ENCODE data around the gene AMD1.
A peak's percentile ranks its signal among the peaks of the same experiment; 100 is the strongest.
"Not testable (repeated sequence)": the region's sequence is repeated elsewhere in the genome, so short reads cannot be mapped to it uniquely, and the experiment has no call there.

The AMD1 gene

DNA sequence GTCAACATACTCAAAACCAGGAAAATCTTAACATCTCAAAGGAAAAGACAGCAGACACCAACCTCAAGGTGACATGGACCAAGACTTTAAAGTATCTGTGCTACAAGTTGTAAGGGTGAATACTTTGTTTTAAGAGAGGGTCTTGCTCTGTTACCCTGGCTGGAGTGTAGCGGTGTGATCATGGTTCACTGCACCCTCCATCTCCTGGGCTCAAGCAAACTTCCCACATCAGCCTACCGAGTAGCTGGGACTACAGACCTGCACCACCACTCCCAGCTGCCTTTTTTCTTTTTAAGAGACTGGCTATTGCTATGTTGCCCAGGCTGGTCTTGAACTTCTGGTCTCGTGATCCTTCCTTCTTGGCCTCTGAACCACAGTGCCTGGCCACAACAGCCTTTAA is 9.7 kb downstream of the AMD1 start:
- Mint-ChIP-seq H3K27me3 (no peaks in the 10 kb centered on the region), H3K27ac (peak overlapping the region; percentile 79), H3K36me3 (peaks cover 5 to 28% of the 10 kb centered on the region in 2 donors), H3K9me3 (no peaks in the 10 kb centered on the region), H3K4me3 (peak overlapping the region in 1 of 2 donors; percentile 39), H3K4me1 (peaks cover 32 to 76% of the 10 kb centered on the region in 2 donors)
- DNase-seq (no peak), ATAC-seq (replicated peaks) (no peak)

DNA sequence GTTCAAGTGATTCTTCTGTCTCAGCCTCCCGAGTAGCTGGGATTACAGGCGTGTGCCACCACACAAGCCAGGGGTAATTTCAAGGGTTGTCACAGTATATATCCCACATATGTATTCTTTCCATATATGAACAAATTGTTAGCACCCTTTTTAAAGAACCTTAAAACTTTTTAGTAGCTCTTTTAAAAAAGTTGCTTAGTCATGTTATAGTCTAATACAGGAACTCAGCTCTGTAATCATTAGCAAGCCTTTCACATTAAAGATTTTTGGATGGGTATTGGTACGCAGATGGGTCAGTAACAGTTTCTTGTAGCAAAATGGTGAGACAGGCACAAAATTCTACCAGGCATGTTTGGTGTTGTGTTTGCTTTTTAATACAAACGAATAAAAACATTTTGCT is 10.9 kb downstream of the AMD1 start:
- DNase-seq (no peak), ATAC-seq (replicated peaks) (no peak)
- Mint-ChIP-seq H3K27ac (no peak overlapping the region), H3K36me3 (peaks cover 5 to 24% of the 10 kb centered on the region in 2 donors), H3K4me1 (peaks cover 21 to 64% of the 10 kb centered on the region in 2 donors), H3K4me3 (no peak overlapping the region), H3K9me3 (no peaks in the 10 kb centered on the region), H3K27me3 (no peaks in the 10 kb centered on the region)

DNA sequence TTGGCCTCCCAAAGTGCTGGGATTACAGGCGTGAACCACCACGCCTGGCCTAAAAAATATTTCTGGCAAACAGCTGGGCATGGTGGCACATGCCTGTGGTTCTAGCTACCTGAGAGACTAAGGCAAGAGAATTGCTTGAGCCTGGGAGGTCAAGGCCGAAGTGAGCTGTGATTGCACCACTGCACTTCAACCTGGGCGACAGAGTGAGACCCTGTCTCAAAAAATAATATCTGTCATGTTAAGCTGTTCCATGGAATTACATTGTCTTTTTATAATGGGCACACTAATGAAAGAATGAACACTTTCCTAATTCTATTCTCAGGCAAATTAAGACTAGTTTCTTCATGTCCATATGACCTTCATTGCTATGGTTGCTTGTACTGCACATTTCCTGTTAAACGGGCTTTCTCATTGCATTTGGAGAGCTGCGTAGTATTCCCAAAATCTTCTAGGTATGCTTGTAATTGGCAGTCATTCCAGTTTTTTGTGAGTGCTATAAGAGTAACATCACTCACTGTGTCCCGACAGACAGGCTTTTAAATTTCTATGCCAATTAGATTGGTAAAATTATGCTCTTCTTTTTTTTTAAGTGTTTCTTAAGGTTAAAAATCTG is 12.1 kb downstream of the AMD1 start:
- H3K4me1 Mint-ChIP-seq = peaks cover 19 to 54% of the 10 kb centered on the region in 2 donors
- no peaks in the 10 kb centered on the region for H3K27me3 Mint-ChIP-seq
- H3K27ac Mint-ChIP-seq = no peak overlapping the region
- peaks cover 4 to 21% of the 10 kb centered on the region in 2 donors for H3K36me3 Mint-ChIP-seq
- H3K9me3 Mint-ChIP-seq = no peaks in the 10 kb centered on the region
- DNase-seq (no peak), ATAC-seq (replicated peaks) (no peak)
- no peak overlapping the region for H3K4me3 Mint-ChIP-seq

DNA sequence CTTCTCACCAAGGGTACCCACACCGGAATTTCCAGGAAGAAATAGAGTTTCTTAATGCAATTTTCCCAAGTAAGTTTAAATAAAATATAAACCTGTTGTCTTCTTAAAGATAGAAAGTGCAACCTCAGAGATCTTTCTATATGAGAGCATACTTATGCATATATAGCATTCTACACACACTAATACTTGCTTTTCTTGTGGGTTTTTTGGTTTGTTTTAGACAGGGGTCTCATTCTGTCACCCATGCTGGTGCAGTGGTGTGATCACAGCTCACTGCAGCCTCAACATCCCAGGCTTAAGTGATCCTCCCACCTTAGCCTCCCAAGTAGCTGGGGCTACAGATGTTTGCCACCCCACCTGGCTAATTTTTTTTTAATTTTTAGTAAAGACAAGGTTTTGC is 15.7 kb downstream of the AMD1 start:
- Mint-ChIP-seq H3K36me3 (peaks cover 8 to 31% of the 10 kb centered on the region in 2 donors), H3K27me3 (no peaks in the 10 kb centered on the region)

DNA sequence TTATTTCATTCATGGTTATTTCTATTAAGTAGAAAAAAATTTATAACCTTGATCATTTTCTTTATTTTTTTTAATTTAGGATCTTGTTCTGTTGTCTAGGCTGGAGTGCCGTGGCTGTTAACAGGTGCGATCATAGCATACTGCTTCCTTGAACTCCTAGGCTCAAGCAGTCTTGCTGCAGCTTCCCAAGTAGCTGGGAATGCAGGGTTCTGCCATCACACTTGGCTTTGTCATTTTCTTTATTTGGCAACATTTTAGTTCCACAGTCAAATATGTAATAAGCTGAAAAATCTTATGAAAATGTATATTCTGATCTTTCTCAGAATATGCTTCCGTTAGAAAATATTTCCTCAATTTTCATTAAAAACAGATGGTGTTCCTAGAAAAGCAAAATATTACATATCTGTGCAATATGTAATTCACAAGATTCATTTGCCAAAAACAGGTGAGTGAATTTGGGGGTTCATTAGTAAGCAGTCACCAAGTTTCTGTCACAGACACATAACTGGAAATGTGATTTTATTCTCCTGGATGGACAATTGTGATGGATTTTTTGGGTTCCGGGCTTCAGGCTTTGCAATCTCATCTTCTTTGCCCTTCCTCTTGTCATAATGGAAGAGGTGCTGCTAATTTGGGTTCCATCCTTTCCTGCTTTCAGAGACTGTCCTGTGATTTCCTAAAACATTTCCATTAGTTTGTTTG is 21.5 kb downstream of the AMD1 start:
- Mint-ChIP-seq H3K27me3 (no peaks in the 10 kb centered on the region), H3K9me3 (no peaks in the 10 kb centered on the region), H3K36me3 (peaks cover 33 to 53% of the 10 kb centered on the region in 2 donors), H3K4me1 (peaks cover 3 to 13% of the 10 kb centered on the region in 2 donors), H3K4me3 (no peak overlapping the region), H3K27ac (no peak overlapping the region)
- DNase-seq (no peak), ATAC-seq (replicated peaks) (no peak)

More for the DNA sequence above, 15.7 kb downstream of the AMD1 start:
- ATAC-seq (replicated peaks) (no peak), DNase-seq (no peak)
- H3K27ac Mint-ChIP-seq = no peak overlapping the region
- peaks cover 3 to 20% of the 10 kb centered on the region in 2 donors for H3K4me1 Mint-ChIP-seq
- no peaks in the 10 kb centered on the region for H3K9me3 Mint-ChIP-seq
- no peak overlapping the region for H3K4me3 Mint-ChIP-seq

DNA sequence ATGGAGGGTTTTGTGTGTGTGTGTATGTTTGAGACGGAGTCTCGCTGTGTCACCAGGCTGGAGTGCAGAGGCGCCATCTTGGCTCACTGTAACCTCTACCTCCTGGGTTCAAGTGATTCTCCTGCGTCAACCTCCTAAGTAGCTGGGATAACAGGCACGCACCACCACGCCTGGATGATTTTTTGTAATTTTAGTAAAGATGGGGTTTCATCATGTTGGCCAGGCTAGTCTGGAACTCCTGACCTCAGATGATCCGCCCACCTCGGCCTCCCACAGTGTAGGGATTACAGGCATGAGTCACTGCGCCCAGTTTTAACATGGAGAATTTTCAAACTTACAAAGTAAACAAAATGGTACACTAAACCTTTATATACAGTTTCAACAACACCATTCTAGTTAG is 22.8 kb downstream of the AMD1 start:
- DNase-seq (no peak), ATAC-seq (replicated peaks) (no peak)
- H3K9me3 Mint-ChIP-seq = no peaks in the 10 kb centered on the region
- no peaks in the 10 kb centered on the region for H3K27me3 Mint-ChIP-seq
- no peak overlapping the region for H3K4me3 Mint-ChIP-seq
- peaks cover 28 to 50% of the 10 kb centered on the region in 2 donors for H3K36me3 Mint-ChIP-seq
- peaks cover 3 to 14% of the 10 kb centered on the region in 2 donors for H3K4me1 Mint-ChIP-seq
- no peak overlapping the region for H3K27ac Mint-ChIP-seq

- Mint-ChIP-seq H3K9me3 (peaks cover 0 to under 1% of the 10 kb centered on the region in 2 donors), H3K27me3 (no peaks in the 10 kb centered on the region), H3K36me3 (peaks cover 28 to 49% of the 10 kb centered on the region in 2 donors), H3K4me1 (peaks cover 3 to 14% of the 10 kb centered on the region in 2 donors), H3K27ac (peak overlapping the region; percentile 26), H3K4me3 (no peak overlapping the region)
- DNase-seq (no peak), ATAC-seq (replicated peaks) (no peak)
These were observed 23.5 kb downstream of the AMD1 start for GRCh38 chr6:110898111-110898510.

DNA sequence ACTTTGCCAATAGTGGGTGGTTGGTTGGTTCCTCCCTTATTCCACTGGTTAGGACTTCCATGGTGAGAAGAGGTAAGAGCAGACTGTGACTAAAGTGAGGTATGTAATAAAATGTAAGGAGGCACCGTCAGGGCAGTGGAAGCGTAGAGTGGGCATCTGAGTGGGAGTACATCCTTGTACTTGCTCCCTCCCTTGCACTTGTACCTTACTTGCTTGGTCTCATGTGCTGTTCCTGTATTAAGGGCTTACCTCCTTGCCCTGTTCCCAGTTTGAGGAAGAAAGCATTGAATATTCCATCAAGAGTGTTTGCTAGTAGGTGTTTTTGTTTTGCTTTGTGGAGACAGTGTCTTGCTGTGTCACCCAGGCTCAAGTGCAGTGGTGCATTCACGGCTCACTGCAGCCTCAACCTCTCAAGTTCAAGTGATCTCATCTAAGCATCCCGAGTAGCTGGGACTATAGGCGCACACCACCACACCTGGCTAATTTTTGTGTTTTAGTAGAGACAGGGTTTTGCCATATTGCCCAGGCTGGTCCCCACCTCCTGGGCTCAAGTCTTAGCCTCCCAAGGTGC is 25.5 kb downstream of the AMD1 start:
- peaks cover 5 to 14% of the 10 kb centered on the region in 2 donors for H3K4me1 Mint-ChIP-seq
- H3K36me3 Mint-ChIP-seq = peaks cover 44 to 55% of the 10 kb centered on the region in 2 donors
- H3K27ac Mint-ChIP-seq = peak overlapping the region; percentile 10
- ATAC-seq (replicated peaks) (no peak), DNase-seq (no peak)
- H3K9me3 Mint-ChIP-seq = peaks cover 6 to 8% of the 10 kb centered on the region in 2 donors
- no peaks in the 10 kb centered on the region for H3K27me3 Mint-ChIP-seq
- H3K4me3 Mint-ChIP-seq = no peak overlapping the region

DNA sequence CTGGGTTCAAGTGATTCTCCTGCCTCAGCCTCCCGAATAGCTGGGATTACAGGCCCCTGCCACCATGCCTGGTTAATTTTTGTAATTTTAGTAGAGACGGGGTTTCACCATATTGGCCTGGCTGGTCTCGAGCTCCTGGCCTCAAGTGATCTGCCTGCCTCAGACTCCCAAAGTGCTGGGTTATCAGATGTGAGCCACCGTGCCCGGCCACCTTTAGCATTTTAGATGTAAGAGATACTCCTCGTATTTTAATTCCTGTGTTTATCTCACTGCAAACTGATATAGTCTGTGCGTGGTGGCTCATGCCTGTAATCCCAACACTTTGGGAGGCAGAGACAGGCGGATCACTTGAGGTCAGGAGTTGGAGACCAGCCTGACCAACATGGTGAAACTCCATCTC is 27.0 kb downstream of the AMD1 start:
- H3K36me3 Mint-ChIP-seq = peaks cover 46 to 55% of the 10 kb centered on the region in 2 donors
- H3K9me3 Mint-ChIP-seq = peaks cover 13 to 20% of the 10 kb centered on the region in 2 donors
- not testable (repeated sequence) for DNase-seq; ATAC-seq (replicated peaks); H3K27me3 Mint-ChIP-seq; H3K4me3 Mint-ChIP-seq
- peaks cover 5 to 14% of the 10 kb centered on the region in 2 donors for H3K4me1 Mint-ChIP-seq
- peak overlapping the region; percentile 25 for H3K27ac Mint-ChIP-seq

GRCh38 chr6:110902091-110902490 is 27.5 kb downstream of the AMD1 start:
- Mint-ChIP-seq H3K36me3 (peaks cover 46 to 54% of the 10 kb centered on the region in 2 donors), H3K27ac (peak overlapping the region; percentile 25), H3K27me3 (peaks cover 0 to 6% of the 10 kb centered on the region in 2 donors), H3K4me3 (no peak overlapping the region), H3K4me1 (peaks cover 5 to 14% of the 10 kb centered on the region in 2 donors), H3K9me3 (peaks cover 16 to 24% of the 10 kb centered on the region in 2 donors)
- ATAC-seq (replicated peaks) (no peak), DNase-seq (no peak)

GRCh38 chr6:110906273-110906672 is 31.7 kb downstream of the AMD1 start:
- peaks cover 33% of the 10 kb centered on the region in 2 donors for H3K36me3 Mint-ChIP-seq
- not testable (repeated sequence) for H3K27ac Mint-ChIP-seq; DNase-seq; H3K4me1 Mint-ChIP-seq; H3K4me3 Mint-ChIP-seq; ATAC-seq (replicated peaks); H3K27me3 Mint-ChIP-seq
- peaks cover 30 to 35% of the 10 kb centered on the region in 2 donors for H3K9me3 Mint-ChIP-seq

GRCh38 chr6:110930781-110931180 is 56.2 kb downstream of the AMD1 start:
- H3K27ac Mint-ChIP-seq = no peak overlapping the region
- H3K4me1 Mint-ChIP-seq = peaks cover 7 to 18% of the 10 kb centered on the region in 2 donors
- no peak overlapping the region for H3K4me3 Mint-ChIP-seq
- DNase-seq = no peak
- no peaks in the 10 kb centered on the region for H3K36me3 Mint-ChIP-seq
- no peaks in the 10 kb centered on the region for H3K9me3 Mint-ChIP-seq
- ATAC-seq (replicated peaks) = no peak
- H3K27me3 Mint-ChIP-seq = no peaks in the 10 kb centered on the region

- Mint-ChIP-seq H3K4me3 (peak overlapping the region; percentile 32 to 56), H3K9me3 (no peaks in the 10 kb centered on the region)
These were observed 59.3 kb downstream of the AMD1 start for GRCh38 chr6:110933912-110934311.

DNA sequence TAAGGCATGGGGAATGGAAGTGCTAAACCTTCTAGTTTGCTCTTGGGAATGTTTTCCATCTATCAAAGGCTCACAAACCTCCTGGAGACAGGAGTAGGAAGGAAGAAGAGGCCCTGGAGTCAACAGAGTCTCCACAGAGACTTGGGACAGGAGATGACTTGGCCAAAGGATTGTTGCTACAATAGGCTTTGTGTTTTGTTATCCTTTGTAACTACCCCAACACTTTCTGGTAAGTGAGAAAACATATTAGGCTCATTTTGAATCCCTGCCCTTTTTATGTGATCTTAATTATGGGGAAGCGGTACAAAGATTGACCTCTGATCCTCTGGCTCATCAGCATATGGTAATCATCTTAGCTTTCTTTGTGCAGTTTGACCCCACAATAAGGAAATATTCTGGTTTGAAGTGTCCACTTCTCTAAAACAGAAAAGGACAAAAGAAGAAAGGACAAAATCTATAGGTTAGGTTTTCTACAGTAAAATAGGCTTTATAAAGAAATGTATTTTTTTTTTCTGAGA is 59.9 kb downstream of the AMD1 start:
- no peak for DNase-seq

More at GRCh38 chr6:110933912-110934311, 59.3 kb downstream of the AMD1 start:
- Mint-ChIP-seq H3K4me1 (peaks cover 7 to 18% of the 10 kb centered on the region in 2 donors), H3K27ac (peak overlapping the region; percentile 75), H3K27me3 (no peaks in the 10 kb centered on the region), H3K36me3 (no peaks in the 10 kb centered on the region)
- no peak for DNase-seq
- ATAC-seq (replicated peaks) = peak; percentile 27 to 68

More for the DNA sequence above, 59.9 kb downstream of the AMD1 start:
- peaks cover 10 to 18% of the 10 kb centered on the region in 2 donors for H3K4me1 Mint-ChIP-seq
- peak overlapping the region; percentile 75 for H3K27ac Mint-ChIP-seq
- H3K36me3 Mint-ChIP-seq = no peaks in the 10 kb centered on the region
- peak overlapping the region; percentile 32 to 56 for H3K4me3 Mint-ChIP-seq
- no peaks in the 10 kb centered on the region for H3K9me3 Mint-ChIP-seq
- peak; percentile 78 to 85 for ATAC-seq (replicated peaks)
- H3K27me3 Mint-ChIP-seq = no peaks in the 10 kb centered on the region

All from stimulated activated naive B cell treated with anti-CD40 and anti-IgM and Interleukin-4, amounts not matched to agents 10 μg/mL and 1 μg/mL and 100 μg/mL, for 72 hours (primary cell).